Endothelial cell (in vitro differentiated cells): ENCODE data around the gene CYTH3. TPM values are rescaled to one million over a fixed set of nuclear protein-coding genes. Genes with fewer than 3 reads are reported as not detected.

ENCODE experiments used
- DNase-seq: peaks from one replicate; pipeline ENCODE4 v3.0.0; 2021; ENCODE audit warnings: low spot score
- H3K27ac Mint-ChIP-seq: one replicate; pipeline ENCODE4 v1.8.0; 2021; ENCODE audit warnings: mixed read lengths, inconsistent platforms; ENCODE audit not compliant: unreplicated experiment
- H3K27me3 Mint-ChIP-seq: one replicate; pipeline ENCODE4 v1.8.0; 2021; ENCODE audit warnings: mild to moderate bottlenecking, moderate library complexity, mixed read lengths, inconsistent platforms; ENCODE audit not compliant: unreplicated experiment
- H3K36me3 Mint-ChIP-seq: one replicate; pipeline ENCODE4 v1.8.0; 2021; ENCODE audit warnings: mild to moderate bottlenecking, low read depth, mixed read lengths, inconsistent platforms; ENCODE audit not compliant: unreplicated experiment
- H3K4me1 Mint-ChIP-seq: one replicate; pipeline ENCODE4 v1.8.0; 2021; ENCODE audit warnings: mild to moderate bottlenecking, mixed read lengths, inconsistent platforms; ENCODE audit not compliant: unreplicated experiment
- H3K4me3 Mint-ChIP-seq: one replicate; pipeline ENCODE4 v1.8.0; 2021; ENCODE audit warnings: mild to moderate bottlenecking, mixed read lengths, inconsistent platforms; ENCODE audit not compliant: unreplicated experiment
- H3K9me3 Mint-ChIP-seq: one replicate; pipeline ENCODE4 v1.8.0; 2021; ENCODE audit warnings: mixed read lengths, inconsistent platforms; ENCODE audit not compliant: unreplicated experiment
- CTCF ChIP-seq: fragments of 200-600 bp; sonication (generic); IDR thresholded peaks from one replicate; pipeline ENCODE4 v1.5.0; 2021; ENCODE audit warnings: antibody characterized with exemption; ENCODE audit not compliant: unreplicated experiment
- total RNA-seq: library from RNA; stranded (reverse); fragmentation: NEBNext Ultra II Directional; extraction: Animal tissue kit (Norgen Biotek cat#: 25700); gene quantifications from one replicate; pipeline ENCODE4 v1.2.1, GENCODE V29; 2021; ENCODE audit not compliant: unreplicated experiment

The CYTH3 gene
- total RNA-seq, 1 donor from 2014 or later, result 24.3 TPM

- no peak overlapping the region for H3K27ac Mint-ChIP-seq
- no peaks in the 10 kb centered on the region for H3K9me3 Mint-ChIP-seq
- DNase-seq, result no peak
- peaks cover 18% of the 10 kb centered on the region for H3K4me1 Mint-ChIP-seq
- no peak overlapping the region for H3K4me3 Mint-ChIP-seq
- TF ChIP-seq CTCF, result no peak
- peaks cover 7% of the 10 kb centered on the region for H3K36me3 Mint-ChIP-seq
- H3K27me3 Mint-ChIP-seq, result peaks cover 12% of the 10 kb centered on the region
Observed at GRCh38 chr7:6274743-6275142, 2.3 kb upstream of the CYTH3 start.

- Mint-ChIP-seq H3K27me3 (peaks cover 13% of the 10 kb centered on the region), H3K27ac (no peak overlapping the region), H3K36me3 (peaks cover 7% of the 10 kb centered on the region), H3K9me3 (no peaks in the 10 kb centered on the region), H3K4me3 (no peak overlapping the region), H3K4me1 (peaks cover 25% of the 10 kb centered on the region)
- DNase-seq, result no peak
- TF ChIP-seq CTCF, result no peak
Observed at GRCh38 chr7:6273917-6274630, 1.6 kb upstream of the CYTH3 start.

- peaks cover 13% of the 10 kb centered on the region for H3K27me3 Mint-ChIP-seq
Observed at GRCh38 chr7:6273380-6273837, 985 bp upstream of the CYTH3 start.

GRCh38 chr7:6271694-6272440 lies 557 bp downstream of the CYTH3 start:
- TF ChIP-seq CTCF, result no peak
- Mint-ChIP-seq H3K4me3 (peak overlapping the region; percentile 97), H3K27ac (peak overlapping the region; percentile 42), H3K9me3 (no peaks in the 10 kb centered on the region), H3K4me1 (peaks cover 33% of the 10 kb centered on the region), H3K36me3 (peaks cover 7% of the 10 kb centered on the region), H3K27me3 (peaks cover 13% of the 10 kb centered on the region)
- peak; percentile 12 for DNase-seq

More at GRCh38 chr7:6273380-6273837, 985 bp upstream of the CYTH3 start:
- no peak for DNase-seq
- no peak for TF ChIP-seq CTCF
- Mint-ChIP-seq H3K4me3 (peak overlapping the region; percentile 79), H3K27ac (no peak overlapping the region), H3K36me3 (peaks cover 7% of the 10 kb centered on the region), H3K9me3 (no peaks in the 10 kb centered on the region), H3K4me1 (peaks cover 32% of the 10 kb centered on the region)
